GM18858 (cell line): Measurements from ENCODE around the gene GORASP1.

Experiments used
- ATAC-seq: cut with Tn5 transposase; IDR thresholded peaks from one replicate; pipeline ENCODE4 v1.9.1; 2021; ENCODE audit not compliant: unreplicated experiment

The GORASP1 gene

DNA sequence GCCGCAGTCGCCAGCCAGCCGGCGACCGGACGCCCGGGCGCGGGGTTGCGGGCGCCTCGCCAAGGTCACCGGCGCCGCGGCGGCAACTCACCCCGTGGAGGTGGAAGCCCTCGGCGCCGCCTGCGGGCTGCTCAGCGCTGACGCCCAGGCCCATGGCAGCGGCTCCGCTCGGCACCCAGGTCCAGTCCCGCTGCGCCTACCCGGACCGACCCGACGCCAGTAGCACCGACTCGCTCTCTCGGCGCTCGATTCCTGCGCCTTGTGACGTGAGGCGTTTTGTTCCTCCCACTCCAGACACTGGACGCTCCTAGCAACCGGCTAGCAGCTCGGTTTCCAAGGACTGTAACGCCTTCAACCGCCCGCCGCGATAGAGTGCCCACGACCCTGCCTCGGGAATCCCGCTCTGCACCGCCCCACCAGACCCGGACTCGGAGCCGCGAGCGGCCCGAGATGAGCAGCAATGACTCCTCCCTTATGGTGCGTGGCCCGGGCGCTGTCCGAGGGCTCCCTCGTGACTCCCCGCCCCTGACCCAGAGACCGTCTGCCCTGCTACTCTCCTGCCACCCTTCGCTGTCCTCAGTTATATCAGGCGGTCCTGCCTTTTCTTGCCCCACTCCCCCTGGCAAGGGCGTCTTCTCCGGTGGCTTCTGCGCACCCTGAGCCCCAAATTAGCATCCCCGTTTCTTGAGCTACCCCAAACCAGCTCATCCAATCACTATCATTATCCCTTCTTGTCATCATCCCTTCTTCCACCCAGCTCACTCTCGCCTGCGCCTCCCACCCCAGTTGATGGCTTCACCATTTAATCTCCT lies at the start of gene GORASP1, which contains the start of gene TTC21A:
Gene GORASP1 (minus strand): TSS at position 240 of the 812 bp plus-strand sequence. CDS start 86 bp downstream, at position 154.
Gene TTC21A (plus strand): TSS at position 293 of the 812 bp plus-strand sequence. CDS start 158 bp downstream, at position 451.
- peak; percentile 34 for ATAC-seq

GRCh38 chr3:39156421-39156820 lies 49.0 kb upstream of the GORASP1 start:
- ATAC-seq: no peak

- no peak for ATAC-seq
These were observed 47.0 kb upstream of the GORASP1 start for GRCh38 chr3:39154280-39155021.

GRCh38 chr3:39153977-39154279 lies 46.5 kb upstream of the GORASP1 start:
- ATAC-seq: no peak

DNA sequence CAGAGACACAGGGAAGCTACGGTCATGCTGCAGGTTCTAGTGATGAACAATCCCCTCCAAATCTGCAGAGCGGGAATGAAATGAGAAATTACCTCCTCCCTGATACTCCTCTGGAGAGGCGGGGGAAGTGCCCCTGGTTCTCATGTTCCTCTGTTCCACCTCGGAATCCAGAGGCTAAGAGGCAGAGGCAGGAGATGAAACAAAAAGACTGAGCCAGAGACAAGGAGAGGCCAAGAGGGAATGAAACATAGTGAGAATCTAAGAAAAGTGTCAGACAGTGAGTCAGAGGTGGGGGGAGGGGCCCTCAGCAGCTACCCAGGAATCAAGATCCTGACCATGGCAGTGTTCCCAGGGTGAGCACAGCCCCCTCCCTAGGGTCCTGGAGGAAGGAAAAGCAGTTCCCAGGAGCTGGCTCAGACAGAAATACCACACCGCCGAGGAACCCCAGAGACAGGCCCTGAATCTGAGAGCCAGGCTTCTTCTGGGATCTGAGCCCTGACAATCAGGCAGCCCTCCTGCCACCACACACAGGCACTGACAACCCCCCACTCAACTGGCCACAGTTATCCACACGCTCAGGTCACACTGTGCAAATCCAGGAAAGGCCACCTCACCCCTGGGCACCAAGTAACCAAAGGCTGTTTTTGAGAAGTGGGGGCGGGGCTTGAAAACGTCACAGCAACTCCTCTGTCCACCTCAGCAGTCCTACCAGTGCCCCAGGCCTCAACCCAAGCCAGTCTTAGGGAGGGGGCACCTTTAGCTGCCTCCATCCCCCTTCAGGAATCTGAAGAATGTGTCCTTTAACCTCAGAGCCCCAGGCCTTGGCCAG lies 43.6 kb upstream of the GORASP1 start:
- ATAC-seq: no peak

DNA sequence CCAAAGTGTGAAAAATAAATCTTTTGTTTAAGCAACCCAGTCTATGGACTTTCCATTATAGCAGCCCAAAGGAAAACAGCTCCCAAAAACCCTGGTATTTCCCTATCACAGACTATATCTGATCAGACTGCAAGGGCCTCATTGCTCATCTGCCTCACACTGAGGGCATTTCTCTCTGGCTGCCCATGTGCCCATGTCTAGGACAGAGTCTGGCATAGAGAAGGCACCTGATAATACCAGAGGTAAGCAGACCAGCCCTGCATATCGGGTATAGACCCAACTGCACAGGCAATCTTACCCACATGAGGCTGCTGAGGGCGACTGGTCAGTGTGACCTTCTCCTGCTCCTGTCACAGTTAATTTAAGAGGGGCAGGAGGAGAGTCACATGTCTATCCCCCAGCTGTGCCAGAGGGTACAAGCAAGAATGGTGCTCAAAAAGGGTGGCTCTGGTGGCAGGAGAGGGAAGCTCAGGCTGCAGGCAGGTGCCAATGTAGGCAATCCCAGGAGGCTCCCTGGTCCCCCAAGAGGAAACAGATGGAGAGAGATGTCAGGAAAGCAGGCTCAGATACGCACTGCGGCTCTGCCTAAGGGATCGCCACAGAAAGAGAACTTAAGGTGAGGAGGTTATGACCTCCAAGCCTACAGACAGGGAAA lies 42.8 kb upstream of the GORASP1 start:
- ATAC-seq: no peak

GRCh38 chr3:39149498-39150147 lies 42.2 kb upstream of the GORASP1 start:
- ATAC-seq: no peak

GRCh38 chr3:39149059-39149455 lies 41.6 kb upstream of the GORASP1 start:
- no peak for ATAC-seq

DNA sequence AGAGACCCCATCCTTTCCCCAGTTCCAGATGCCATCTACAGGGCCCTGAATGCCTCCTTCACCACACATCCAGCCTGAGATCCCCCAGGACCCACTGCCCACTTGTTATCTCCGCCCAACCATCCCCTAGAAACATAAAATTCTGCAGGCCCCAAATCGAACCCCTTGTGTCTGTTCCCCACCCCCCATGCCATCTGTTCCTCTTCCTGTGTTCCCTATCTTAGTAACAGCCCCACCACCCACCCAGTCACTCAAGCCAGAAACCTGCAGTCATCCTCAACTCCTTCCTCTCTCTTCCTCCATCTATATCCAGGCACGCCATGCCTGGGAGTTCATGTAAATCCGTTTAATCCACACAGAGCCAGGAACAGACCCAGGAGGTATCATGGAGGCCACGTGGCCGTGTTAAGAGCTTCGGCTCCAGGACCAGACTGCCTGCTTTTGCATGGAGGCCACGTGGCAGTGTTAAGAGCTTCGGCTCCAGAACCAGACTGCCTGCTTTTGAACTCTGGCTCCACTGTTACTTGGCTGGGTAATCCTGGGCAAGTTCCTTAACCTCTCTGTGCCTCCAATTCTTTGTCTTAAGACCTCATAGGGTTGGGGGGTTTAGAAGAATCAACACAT lies 41.1 kb upstream of the GORASP1 start:
- no peak for ATAC-seq

DNA sequence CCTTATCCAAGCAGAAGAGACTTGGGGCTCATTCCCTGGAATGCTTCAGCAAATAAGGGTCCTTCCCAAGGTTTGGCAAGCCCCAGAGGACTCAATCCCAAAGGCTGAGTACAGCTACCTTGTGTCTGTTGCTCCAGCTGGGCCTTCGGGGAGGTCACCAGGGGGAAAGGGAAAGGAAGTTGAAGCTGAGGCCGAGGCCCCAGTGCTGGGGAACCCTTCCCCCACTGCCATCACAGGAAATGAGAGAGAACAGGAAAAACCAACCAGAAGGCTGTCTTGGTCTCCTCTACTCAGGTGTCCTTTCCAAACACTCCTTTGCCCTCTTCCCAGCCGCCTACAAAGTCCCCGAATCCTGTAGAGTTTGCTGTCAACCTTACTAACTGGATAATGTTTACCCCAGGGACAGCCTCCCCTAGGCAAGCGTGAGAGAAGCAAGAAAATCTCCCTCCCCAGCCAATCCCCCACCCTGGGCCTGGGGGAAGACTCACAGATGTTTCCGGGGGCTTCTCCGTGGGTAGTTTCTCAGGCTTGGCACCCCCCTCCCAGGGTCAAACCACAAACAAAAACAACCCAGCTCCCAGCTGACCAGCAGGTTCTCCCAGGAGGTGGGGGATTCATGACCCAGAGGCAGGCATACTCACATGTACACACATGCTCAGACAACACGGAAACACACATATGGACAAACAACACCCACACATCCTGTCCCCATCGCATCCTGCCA lies 40.4 kb upstream of the GORASP1 start:
- peak; percentile 26 for ATAC-seq

DNA sequence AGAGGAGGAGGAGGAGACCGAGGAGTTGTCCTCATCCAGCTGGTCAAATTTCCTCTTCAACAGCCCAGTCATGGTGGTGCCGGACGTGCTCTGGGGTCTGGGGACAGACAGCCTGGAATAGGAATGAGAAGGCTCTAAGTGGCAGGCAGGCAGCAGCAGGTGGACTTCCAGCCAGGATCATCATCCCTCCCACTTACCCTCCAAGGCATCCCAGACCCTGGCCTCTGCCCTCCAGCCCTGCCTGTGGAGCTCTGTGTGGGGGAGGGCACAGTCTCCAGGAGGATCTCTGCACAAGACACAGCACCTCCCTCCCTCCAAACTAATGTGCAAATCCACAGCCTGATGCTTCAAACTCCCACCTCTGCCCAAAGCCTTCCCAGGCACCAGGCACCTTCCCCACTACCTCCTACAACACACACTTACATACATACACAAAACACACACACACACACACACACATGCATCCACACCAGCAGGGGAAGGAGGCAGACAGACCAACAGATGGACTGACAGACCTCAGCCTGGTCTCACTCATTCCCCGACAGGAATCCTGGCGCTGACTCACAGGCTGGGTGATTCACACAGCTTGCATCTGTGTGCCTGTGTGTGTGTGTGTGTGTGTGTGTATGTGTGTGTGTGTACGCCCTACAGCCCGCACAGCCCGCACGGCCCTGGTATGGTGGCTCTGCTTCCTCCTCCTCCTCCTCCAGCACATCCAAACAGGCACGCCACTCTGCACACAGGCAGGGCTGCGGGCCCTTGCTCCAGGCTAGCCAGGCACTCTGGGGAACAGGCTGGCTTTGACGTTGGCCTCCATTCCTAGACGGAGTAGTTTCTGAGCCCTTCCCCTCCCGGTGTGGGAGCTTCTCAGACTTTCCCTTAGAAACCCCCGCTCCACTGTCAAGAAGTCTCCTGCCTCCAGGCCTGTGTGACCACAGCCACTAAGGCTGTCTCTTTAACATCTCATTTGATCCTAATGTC lies 39.5 kb upstream of the GORASP1 start:
- no peak for ATAC-seq

DNA sequence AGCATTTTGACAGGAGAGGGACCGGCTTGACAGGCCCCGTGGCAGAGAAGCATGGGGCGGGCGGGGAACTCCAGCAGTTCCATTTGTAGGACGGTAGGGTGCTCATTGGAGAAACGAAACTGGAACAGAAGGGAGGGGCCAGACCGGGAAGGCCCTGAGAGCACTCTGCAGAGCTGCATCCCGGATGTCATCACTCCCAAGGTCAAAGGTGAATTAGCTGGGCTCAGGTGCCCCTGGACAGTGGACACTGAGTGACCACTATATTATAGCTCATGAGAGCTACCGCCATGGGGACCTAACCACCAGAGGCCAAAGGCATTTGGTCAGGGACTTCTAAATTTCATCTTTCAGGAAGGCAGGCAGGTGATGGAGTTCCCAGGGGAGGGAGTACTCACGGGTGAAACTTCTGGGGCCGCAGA lies 38.7 kb upstream of the GORASP1 start:
- no peak for ATAC-seq

GRCh38 chr3:39144748-39145380 lies 37.4 kb upstream of the GORASP1 start:
- no peak for ATAC-seq

DNA sequence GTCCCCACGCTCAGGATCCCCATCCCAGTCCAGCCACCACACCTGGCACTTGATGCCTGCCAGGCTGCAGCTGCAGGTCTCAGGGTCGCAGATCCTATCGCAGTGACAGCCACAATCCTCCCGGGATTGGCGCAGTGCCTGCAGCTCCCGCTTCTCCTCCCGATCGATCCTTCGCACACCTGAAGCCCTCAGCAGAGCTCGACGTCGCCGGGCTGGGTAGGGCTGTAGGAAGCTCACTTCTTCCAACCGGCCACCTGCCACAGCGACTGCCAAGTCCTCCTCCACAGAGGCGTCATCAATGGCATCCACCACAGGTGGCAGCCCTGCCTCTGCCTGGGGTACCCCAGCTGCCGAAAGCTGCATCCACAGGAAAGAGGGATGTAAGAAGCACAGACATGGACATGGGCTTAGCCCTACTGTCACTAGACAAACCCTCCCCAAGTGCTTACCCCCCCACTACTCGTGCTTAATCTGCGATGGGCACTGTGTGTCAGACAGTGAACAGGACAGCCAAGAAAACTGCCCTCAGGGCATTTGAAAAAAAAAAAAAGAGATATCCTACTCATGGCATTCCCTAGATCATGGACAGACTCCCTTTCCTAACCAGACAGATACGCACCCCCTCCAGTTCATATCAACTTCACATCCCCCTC lies 36.8 kb upstream of the GORASP1 start:
- no peak for ATAC-seq

DNA sequence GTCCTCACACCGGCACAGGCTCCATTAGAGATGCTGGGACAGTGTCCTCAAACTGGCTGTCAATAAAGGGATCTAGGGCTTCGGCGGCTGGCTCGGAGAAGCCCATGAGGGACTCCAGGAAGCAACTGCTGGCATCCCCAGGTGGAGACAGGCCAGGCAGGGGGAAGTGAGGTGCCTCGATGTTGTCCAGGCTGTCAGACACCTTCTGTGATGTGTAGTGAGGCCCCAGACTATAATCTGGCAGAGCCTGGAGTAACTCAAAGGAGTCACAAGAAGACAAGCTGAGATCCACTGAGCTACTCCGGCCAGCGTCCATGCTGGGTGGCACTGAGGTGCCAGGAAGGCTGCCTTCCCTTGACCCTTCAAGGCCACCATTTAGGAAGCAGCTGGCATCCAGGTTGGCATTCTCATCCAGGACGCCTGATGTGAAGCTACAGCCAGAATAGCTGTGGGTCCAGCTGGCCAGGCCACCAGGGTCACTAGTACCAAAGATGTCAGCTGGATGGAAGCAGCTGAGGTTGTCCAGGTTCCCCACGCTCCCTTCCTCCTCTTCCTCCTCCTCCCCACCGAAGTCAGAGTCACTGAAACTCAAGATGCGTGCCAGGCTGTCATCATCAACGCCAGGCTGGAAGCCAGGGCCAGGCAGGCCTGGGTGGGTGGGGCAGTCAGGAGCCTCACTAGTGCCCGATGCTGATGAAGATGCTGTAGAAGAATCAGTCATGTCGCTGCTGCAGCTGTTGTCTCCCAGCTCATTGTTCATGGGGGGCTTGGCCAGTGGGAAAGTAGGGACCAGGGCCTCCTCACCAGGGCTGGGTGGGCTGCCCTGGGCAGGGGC lies 35.8 kb upstream of the GORASP1 start:
- no peak for ATAC-seq

- no peak for ATAC-seq
These were observed 34.6 kb upstream of the GORASP1 start for GRCh38 chr3:39142067-39142466.
